HUES48 (cell line): ENCODE measurements around the gene KCNAB2.
"Not testable (repeated sequence)": the region's sequence is repeated elsewhere in the genome, so short reads cannot be mapped to it uniquely, and the experiment has no call there.

Source experiments
- H3K27ac ChIP-seq: one replicate; pipeline ENCODE4 v1.7.0; 2013; ENCODE audit warnings: low read depth, low read length, inconsistent platforms
- H3K27me3 ChIP-seq: 2 replicates; pipeline ENCODE4 v1.6.1; 2013; ENCODE audit warnings: mild to moderate bottlenecking, low read length; ENCODE audit not compliant: control insufficient read depth, insufficient read depth
- H3K36me3 ChIP-seq: 2 replicates; pipeline ENCODE4 v1.6.1; 2013; ENCODE audit warnings: low read length; ENCODE audit not compliant: control insufficient read depth, insufficient read depth
- H3K4me1 ChIP-seq: 2 replicates; pipeline ENCODE4 v1.6.1; 2013; ENCODE audit warnings: mild to moderate bottlenecking, low read length; ENCODE audit not compliant: control insufficient read depth, insufficient read depth
- H3K4me3 ChIP-seq: 2 replicates; pipeline ENCODE4 v1.5.1; 2013; ENCODE audit warnings: mild to moderate bottlenecking, low read depth, low read length
- H3K9ac ChIP-seq: 2 replicates; pipeline ENCODE4 v1.6.1; 2013; ENCODE audit warnings: mild to moderate bottlenecking, low read depth, low read length, moderate library complexity
- H3K9me3 ChIP-seq: 2 replicates; pipeline ENCODE4 v1.6.1; 2013; ENCODE audit warnings: low read length; ENCODE audit not compliant: control insufficient read depth, insufficient read depth

KCNAB2 gene

GRCh38 chr1:6062670-6063069 is 17.0 kb downstream of the KCNAB2 start:
- Histone ChIP-seq H3K4me3 (no peak overlapping the region), H3K36me3 (no peaks in the 10 kb centered on the region), H3K4me1 (no peaks in the 10 kb centered on the region), H3K9me3 (no peaks in the 10 kb centered on the region), H3K9ac (no peak overlapping the region), H3K27ac (no peak overlapping the region), H3K27me3 (no peaks in the 10 kb centered on the region)

DNA sequence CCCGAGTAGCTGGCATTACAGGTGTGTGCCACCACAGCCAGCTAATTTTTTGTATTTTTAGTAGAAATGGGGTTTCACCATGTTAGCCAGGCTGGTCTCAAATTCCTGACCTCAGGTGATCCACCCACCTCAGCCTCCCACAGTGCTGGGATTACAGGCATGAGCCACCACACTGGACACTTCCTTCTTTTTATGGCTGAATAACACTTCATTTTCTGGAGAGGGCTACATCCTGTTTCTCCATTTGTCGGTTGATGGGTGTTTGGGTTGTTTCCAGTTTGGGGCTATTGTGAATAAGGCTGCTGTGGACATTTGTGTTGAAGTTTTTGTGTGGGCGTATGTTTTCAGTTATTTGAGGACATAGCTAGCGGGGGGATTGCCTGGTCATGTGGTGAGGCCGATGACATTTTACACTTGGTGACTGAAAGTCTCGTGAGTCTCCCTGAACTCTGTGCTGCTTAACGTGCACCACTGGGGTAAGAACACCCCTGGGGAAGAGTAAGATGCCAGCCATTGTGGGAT is 17.9 kb downstream of the KCNAB2 start:
- not testable (repeated sequence) for H3K27me3 ChIP-seq, H3K4me1 ChIP-seq, H3K36me3 ChIP-seq, H3K9me3 ChIP-seq, H3K4me3 ChIP-seq, H3K9ac ChIP-seq, H3K27ac ChIP-seq

- Histone ChIP-seq H3K4me3 (no peak overlapping the region), H3K36me3 (no peaks in the 10 kb centered on the region), H3K9me3 (no peaks in the 10 kb centered on the region), H3K4me1 (no peaks in the 10 kb centered on the region), H3K27me3 (no peaks in the 10 kb centered on the region), H3K9ac (no peak overlapping the region), H3K27ac (no peak overlapping the region)
Measured at GRCh38 chr1:6065093-6065858, 19.6 kb downstream of the KCNAB2 start.

- Histone ChIP-seq H3K4me1 (no peaks in the 10 kb centered on the region), H3K9me3 (no peaks in the 10 kb centered on the region), H3K36me3 (no peaks in the 10 kb centered on the region), H3K27me3 (no peaks in the 10 kb centered on the region), H3K27ac (no peak overlapping the region), H3K9ac (no peak overlapping the region), H3K4me3 (no peak overlapping the region)
Measured at GRCh38 chr1:6066680-6067079, 21.0 kb downstream of the KCNAB2 start.

DNA sequence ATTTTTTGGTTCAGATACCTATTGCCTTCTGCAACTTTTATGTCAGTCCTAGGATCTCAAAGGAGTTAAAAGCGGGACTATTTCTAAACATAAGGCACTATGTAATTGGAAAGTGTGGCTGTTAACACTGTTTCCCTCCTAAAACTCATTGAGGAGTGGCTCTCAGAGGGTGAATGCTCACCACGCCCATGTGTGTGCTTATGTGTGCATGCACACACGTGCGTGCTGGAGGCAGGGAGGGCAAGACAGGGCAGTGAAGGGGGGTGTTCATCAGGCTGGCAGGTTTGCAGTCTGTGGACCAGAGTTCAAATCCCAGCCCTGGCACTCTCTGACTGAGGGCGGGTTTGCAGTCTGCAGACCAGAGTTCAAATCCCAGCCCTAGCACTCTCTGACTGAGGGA is 22.4 kb downstream of the KCNAB2 start:
- no peak overlapping the region for H3K9ac ChIP-seq
- no peaks in the 10 kb centered on the region for H3K4me1 ChIP-seq
- no peak overlapping the region for H3K4me3 ChIP-seq
- no peaks in the 10 kb centered on the region for H3K36me3 ChIP-seq
- H3K27me3 ChIP-seq: no peaks in the 10 kb centered on the region
- H3K9me3 ChIP-seq: no peaks in the 10 kb centered on the region
- H3K27ac ChIP-seq: no peak overlapping the region

DNA sequence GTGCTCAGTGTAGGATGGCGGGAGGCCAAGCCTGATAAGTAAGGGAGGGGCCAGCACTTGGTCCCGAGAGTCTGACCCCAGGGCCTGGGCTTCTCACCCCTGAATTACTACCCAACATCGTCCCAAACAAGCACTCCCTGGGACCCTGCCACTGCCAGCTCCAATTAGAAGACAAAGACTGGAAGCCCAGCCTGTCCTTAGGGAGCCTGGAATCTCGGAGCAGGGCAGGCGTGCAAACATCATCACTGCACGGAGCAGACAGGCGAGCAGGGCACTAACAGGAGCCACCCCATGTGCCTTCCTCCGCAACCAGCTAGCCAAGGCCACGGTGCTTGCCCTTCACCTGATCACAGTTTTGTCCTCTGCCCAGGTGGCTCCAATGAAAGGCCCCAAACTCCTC is 23.2 kb downstream of the KCNAB2 start:
- Histone ChIP-seq H3K36me3 (no peaks in the 10 kb centered on the region), H3K27me3 (no peaks in the 10 kb centered on the region), H3K9ac (no peak overlapping the region), H3K4me1 (no peaks in the 10 kb centered on the region), H3K4me3 (no peak overlapping the region), H3K27ac (no peak overlapping the region), H3K9me3 (no peaks in the 10 kb centered on the region)

- Histone ChIP-seq H3K27me3 (no peaks in the 10 kb centered on the region), H3K27ac (no peak overlapping the region), H3K9ac (no peak overlapping the region), H3K36me3 (no peaks in the 10 kb centered on the region), H3K9me3 (no peaks in the 10 kb centered on the region), H3K4me3 (no peak overlapping the region), H3K4me1 (no peaks in the 10 kb centered on the region)
Measured at GRCh38 chr1:6069573-6069972, 23.9 kb downstream of the KCNAB2 start.

DNA sequence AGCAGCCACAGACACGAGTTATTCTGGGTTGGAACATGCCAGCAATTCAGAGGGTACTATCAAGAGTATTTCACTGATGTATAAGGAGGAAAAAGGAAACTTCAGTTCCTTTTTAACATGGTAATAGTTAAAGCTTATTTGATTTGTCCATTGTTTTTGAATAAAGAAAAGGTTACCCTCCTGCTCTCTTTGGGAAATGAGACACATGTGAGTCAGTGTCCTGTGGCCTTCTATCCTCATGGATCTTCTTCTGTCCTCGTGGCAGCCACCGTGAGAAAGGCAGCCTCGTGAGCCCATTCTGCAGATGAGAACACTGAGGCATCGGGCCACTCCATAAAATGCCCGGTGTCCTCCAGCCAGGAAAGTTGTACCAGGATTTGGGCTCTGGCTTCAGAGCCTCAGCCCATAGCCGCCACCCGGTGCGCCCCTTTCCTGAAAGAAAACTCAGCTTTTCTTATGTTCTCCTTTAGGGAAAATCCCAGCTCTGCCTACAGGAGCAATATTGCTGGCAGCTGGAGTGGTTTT is 24.8 kb downstream of the KCNAB2 start:
- Histone ChIP-seq H3K27me3 (no peaks in the 10 kb centered on the region), H3K27ac (no peak overlapping the region), H3K9ac (no peak overlapping the region), H3K4me1 (no peaks in the 10 kb centered on the region), H3K4me3 (no peak overlapping the region), H3K36me3 (no peaks in the 10 kb centered on the region), H3K9me3 (no peaks in the 10 kb centered on the region)

- Histone ChIP-seq H3K9ac (no peak overlapping the region), H3K27me3 (no peaks in the 10 kb centered on the region), H3K9me3 (no peaks in the 10 kb centered on the region), H3K36me3 (no peaks in the 10 kb centered on the region), H3K4me3 (no peak overlapping the region), H3K4me1 (no peaks in the 10 kb centered on the region), H3K27ac (no peak overlapping the region)
Measured at GRCh38 chr1:6071219-6071618, 25.5 kb downstream of the KCNAB2 start.

- no peaks in the 10 kb centered on the region for H3K27me3 ChIP-seq
- no peaks in the 10 kb centered on the region for H3K9me3 ChIP-seq
- H3K9ac ChIP-seq: no peak overlapping the region
- H3K36me3 ChIP-seq: no peaks in the 10 kb centered on the region
- H3K27ac ChIP-seq: no peak overlapping the region
- no peaks in the 10 kb centered on the region for H3K4me1 ChIP-seq
- no peak overlapping the region for H3K4me3 ChIP-seq
Measured at GRCh38 chr1:6072774-6073479, 27.2 kb downstream of the KCNAB2 start.

GRCh38 chr1:6073480-6074053 is 27.9 kb downstream of the KCNAB2 start:
- H3K9me3 ChIP-seq: no peaks in the 10 kb centered on the region
- H3K27me3 ChIP-seq: no peaks in the 10 kb centered on the region
- H3K9ac ChIP-seq: no peak overlapping the region
- no peaks in the 10 kb centered on the region for H3K4me1 ChIP-seq
- H3K36me3 ChIP-seq: no peaks in the 10 kb centered on the region
- H3K27ac ChIP-seq: no peak overlapping the region
- H3K4me3 ChIP-seq: no peak overlapping the region
